Ovary (tissue), 3 donors: Measurements from ENCODE around the gene SURF4.
A peak's percentile ranks its signal among the peaks of the same experiment; 100 is the strongest.

ENCODE experiments used
- EP300 ChIP-seq: sonication (generic); formaldehyde crosslinking; IDR thresholded peaks from one replicate; pipeline ENCODE4 v1.6.1; 2017; ENCODE audit warnings: antibody characterized with exemption
- POLR2A ChIP-seq: fragments of 450-650 bp; IDR thresholded peaks from one replicate; pipeline ENCODE4 v1.6.1; 2017; ENCODE audit warnings: antibody characterized with exemption, mild to moderate bottlenecking, moderate library complexity
- TF ChIP-seq, protein P1 (sequence below), 3 donors: fragments of 450-650 bp in 2 of 3; fragments of 200-600 bp in 1 of 3; IDR thresholded peaks; one replicate each; pipeline versions ENCODE4 v1.5.1 to v1.8.0; 2016 to 2022; ENCODE audit warnings: antibody characterized with exemption in 3 of 3, mild to moderate bottlenecking in 1 of 3
- donor health status: DM: no; HTN: no; CAD: no.

DNA sequence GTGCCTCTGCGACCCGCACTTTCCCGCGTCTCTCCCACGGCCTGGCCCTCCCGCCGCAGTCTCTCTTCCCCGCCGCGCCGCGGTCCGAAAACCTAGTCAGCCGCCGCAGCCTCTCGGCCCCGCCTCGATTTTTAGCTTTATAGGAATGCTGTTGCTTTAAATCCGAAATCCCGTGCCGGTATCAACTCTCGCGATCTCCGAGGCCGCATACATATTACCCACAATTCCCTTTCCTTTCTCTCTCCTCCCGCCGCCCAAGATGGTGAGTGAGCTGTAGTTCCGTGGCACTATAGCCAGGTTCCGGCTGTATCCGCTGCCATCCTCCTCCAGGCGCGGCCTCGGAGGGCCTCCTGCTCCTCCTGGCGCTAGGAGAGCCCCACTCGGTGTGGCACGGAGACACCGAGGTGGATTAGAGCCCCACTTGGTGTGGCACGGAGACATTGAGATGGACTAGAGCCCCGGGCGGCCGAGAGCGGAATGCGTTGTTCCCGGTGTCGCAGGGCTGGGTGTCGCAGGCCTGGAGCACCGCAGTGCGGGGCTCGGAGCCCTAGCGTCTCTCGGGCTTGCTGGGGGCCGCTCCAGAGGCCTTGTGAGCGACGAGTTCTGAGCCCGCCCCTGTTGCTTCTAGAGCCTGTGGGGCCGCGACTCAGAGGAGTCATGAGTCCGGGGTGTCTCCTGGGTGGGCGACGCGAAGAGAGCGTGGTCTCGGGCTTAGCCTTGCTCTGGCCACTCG, 27.7 kb downstream of the SURF4 start, which contains the start of the genes MED22 and RPL7A:
- TF ChIP-seq, protein P1, sequence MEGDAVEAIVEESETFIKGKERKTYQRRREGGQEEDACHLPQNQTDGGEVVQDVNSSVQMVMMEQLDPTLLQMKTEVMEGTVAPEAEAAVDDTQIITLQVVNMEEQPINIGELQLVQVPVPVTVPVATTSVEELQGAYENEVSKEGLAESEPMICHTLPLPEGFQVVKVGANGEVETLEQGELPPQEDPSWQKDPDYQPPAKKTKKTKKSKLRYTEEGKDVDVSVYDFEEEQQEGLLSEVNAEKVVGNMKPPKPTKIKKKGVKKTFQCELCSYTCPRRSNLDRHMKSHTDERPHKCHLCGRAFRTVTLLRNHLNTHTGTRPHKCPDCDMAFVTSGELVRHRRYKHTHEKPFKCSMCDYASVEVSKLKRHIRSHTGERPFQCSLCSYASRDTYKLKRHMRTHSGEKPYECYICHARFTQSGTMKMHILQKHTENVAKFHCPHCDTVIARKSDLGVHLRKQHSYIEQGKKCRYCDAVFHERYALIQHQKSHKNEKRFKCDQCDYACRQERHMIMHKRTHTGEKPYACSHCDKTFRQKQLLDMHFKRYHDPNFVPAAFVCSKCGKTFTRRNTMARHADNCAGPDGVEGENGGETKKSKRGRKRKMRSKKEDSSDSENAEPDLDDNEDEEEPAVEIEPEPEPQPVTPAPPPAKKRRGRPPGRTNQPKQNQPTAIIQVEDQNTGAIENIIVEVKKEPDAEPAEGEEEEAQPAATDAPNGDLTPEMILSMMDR (IDR thresholded peaks at IDR 0.05), result peak in 2 of 3 donors; percentile 9 to 46
- TF ChIP-seq EP300 (no peak), POLR2A (peak; percentile 90)
